DOHH2 (cell line): ENCODE results near the gene ZNF182.
A peak's percentile ranks its signal among the peaks of the same experiment; 100 is the strongest.
"Not testable (repeated sequence)": the region's sequence is repeated elsewhere in the genome, so short reads cannot be mapped to it uniquely, and the experiment has no call there.

Experiments used
- H3F3A ChIP-seq: fragments of 200-600 bp; sonication (generic), shearing (Covaris generic); 2 replicates; pipeline ENCODE4 v1.6.0; 2016; ENCODE audit warnings: antibody characterized with exemption, mild to moderate bottlenecking; ENCODE audit not compliant: control insufficient read depth, insufficient read depth
- H3K27ac ChIP-seq: fragments of 200-600 bp; sonication (generic); 2 replicates; pipeline ENCODE4 v1.5.1; 2014; ENCODE audit warnings: low read depth, mild to moderate bottlenecking, low read length, moderate library complexity
- H3K27me3 ChIP-seq: fragments of 200-600 bp; sonication (generic); 2 replicates; pipeline ENCODE4 v1.6.1; 2014; ENCODE audit warnings: mild to moderate bottlenecking, low read length, mixed read lengths; ENCODE audit not compliant: control insufficient read depth
- H3K36me3 ChIP-seq: fragments of 200-600 bp; sonication (generic); 2 replicates; pipeline ENCODE4 v1.6.1; 2014; ENCODE audit warnings: mild to moderate bottlenecking, low read length, moderate library complexity, mixed read lengths; ENCODE audit not compliant: control insufficient read depth
- H3K4me1 ChIP-seq: fragments of 200-600 bp; sonication (generic); 2 replicates; pipeline ENCODE4 v1.6.1; 2014; ENCODE audit warnings: mild to moderate bottlenecking, low read length, mixed read lengths; ENCODE audit not compliant: control insufficient read depth
- H3K4me2 ChIP-seq: fragments of 200-600 bp; sonication (generic); 2 replicates; pipeline ENCODE4 v1.6.0; 2014; ENCODE audit warnings: mild to moderate bottlenecking, low read length, moderate library complexity
- H3K4me3 ChIP-seq: fragments of 200-600 bp; sonication (generic); 2 replicates; pipeline ENCODE4 v1.5.1; 2014; ENCODE audit warnings: mild to moderate bottlenecking, low read length, mixed read lengths
- H3K79me2 ChIP-seq: fragments of 200-600 bp; sonication (generic); 2 replicates; pipeline ENCODE4 v1.6.1; 2014; ENCODE audit warnings: mild to moderate bottlenecking, low read length, mixed read lengths; ENCODE audit not compliant: control insufficient read depth
- H3K9me2 ChIP-seq: fragments of 200-600 bp; sonication (generic); replicated peaks from 2 replicates; pipeline ENCODE4 v1.6.1; 2014; ENCODE audit warnings: mild to moderate bottlenecking, low read length, mixed read lengths; ENCODE audit not compliant: control insufficient read depth
- H3K9me3 ChIP-seq: fragments of 200-600 bp; sonication (generic); 2 replicates; pipeline ENCODE4 v1.6.1; 2014; ENCODE audit warnings: antibody characterized with exemption, low read length, mixed read lengths; ENCODE audit not compliant: control insufficient read depth, insufficient read depth
- H4K20me1 ChIP-seq: fragments of 200-600 bp; sonication (generic); 2 replicates; pipeline ENCODE4 v1.6.0; 2014; ENCODE audit warnings: low read depth, mild to moderate bottlenecking, antibody characterized with exemption, low read length, moderate library complexity; ENCODE audit not compliant: control insufficient read depth, insufficient read depth
- CTCF ChIP-seq: fragments of 200-600 bp; sonication (generic); IDR thresholded peaks from one replicate; pipeline ENCODE4 v1.5.1; 2014; ENCODE audit warnings: antibody characterized with exemption, mild to moderate bottlenecking, low read depth, low read length; ENCODE audit not compliant: poor library complexity, severe bottlenecking
- EZH2phosphoT487 ChIP-seq: fragments of 200-600 bp; sonication (generic); IDR thresholded peaks from 2 replicates; pipeline ENCODE4 v1.6.1; 2017; ENCODE audit warnings: borderline replicate concordance, mild to moderate bottlenecking, antibody characterized with exemption, low read length, moderate library complexity, mixed read lengths

Gene ZNF182

GRCh38 chrX:47960406-47960805, 43.4 kb downstream of the ZNF182 start:
- Histone ChIP-seq H3K4me1 (peaks cover 31% of the 10 kb centered on the region), H3K9me3 (no peaks in the 10 kb centered on the region), H4K20me1 (no peaks in the 10 kb centered on the region), H3F3A (no peaks in the 10 kb centered on the region), H3K79me2 (no peaks in the 10 kb centered on the region), H3K27me3 (no peaks in the 10 kb centered on the region), H3K27ac (peak overlapping the region; percentile 37), H3K4me2 (peak overlapping the region; percentile 58), H3K9me2 (no peaks in the 10 kb centered on the region), H3K4me3 (peak overlapping the region; percentile 37), H3K36me3 (no peaks in the 10 kb centered on the region)
- TF ChIP-seq CTCF = no peak

- H3K36me3 ChIP-seq = no peaks in the 10 kb centered on the region
- H4K20me1 ChIP-seq = no peaks in the 10 kb centered on the region
- no peak overlapping the region for H3K4me3 ChIP-seq
- no peaks in the 10 kb centered on the region for H3K9me2 ChIP-seq
- TF ChIP-seq EZH2phosphoT487 (no peak), CTCF (peak; percentile 52)
- H3F3A ChIP-seq = no peaks in the 10 kb centered on the region
- H3K27me3 ChIP-seq = no peaks in the 10 kb centered on the region
- no peak overlapping the region for H3K4me2 ChIP-seq
- no peaks in the 10 kb centered on the region for H3K9me3 ChIP-seq
- H3K4me1 ChIP-seq = peaks cover 31% of the 10 kb centered on the region
- H3K79me2 ChIP-seq = no peaks in the 10 kb centered on the region
- no peak overlapping the region for H3K27ac ChIP-seq
Observed at GRCh38 chrX:47958761-47959342, 44.9 kb downstream of the ZNF182 start.

GRCh38 chrX:47958206-47958605, 45.6 kb downstream of the ZNF182 start:
- H3F3A ChIP-seq, H3K27me3 ChIP-seq, H3K36me3 ChIP-seq, H3K9me3 ChIP-seq, H3K27ac ChIP-seq, H3K79me2 ChIP-seq, H4K20me1 ChIP-seq, H3K4me2 ChIP-seq, H3K9me2 ChIP-seq, H3K4me3 ChIP-seq: not testable (repeated sequence)
- H3K4me1 ChIP-seq = peaks cover 31% of the 10 kb centered on the region

GRCh38 chrX:47956016-47956415, 47.8 kb downstream of the ZNF182 start:
- no peaks in the 10 kb centered on the region for H3K36me3 ChIP-seq
- peaks cover 23% of the 10 kb centered on the region for H3K4me1 ChIP-seq
- H3K9me2 ChIP-seq = no peaks in the 10 kb centered on the region
- TF ChIP-seq EZH2phosphoT487 (no peak), CTCF (no peak)
- H3K79me2 ChIP-seq = no peaks in the 10 kb centered on the region
- H3K4me2 ChIP-seq = no peak overlapping the region
- no peak overlapping the region for H3K27ac ChIP-seq
- H4K20me1 ChIP-seq = no peaks in the 10 kb centered on the region
- H3K9me3 ChIP-seq = no peaks in the 10 kb centered on the region
- no peaks in the 10 kb centered on the region for H3F3A ChIP-seq
- no peaks in the 10 kb centered on the region for H3K27me3 ChIP-seq
- H3K4me3 ChIP-seq = no peak overlapping the region

- H3K9me2 ChIP-seq, H4K20me1 ChIP-seq, H3K4me2 ChIP-seq, H3K9me3 ChIP-seq, H3K36me3 ChIP-seq, H3F3A ChIP-seq, H3K27ac ChIP-seq, H3K4me3 ChIP-seq, H3K79me2 ChIP-seq, H3K27me3 ChIP-seq: not testable (repeated sequence)
- H3K4me1 ChIP-seq = peaks cover 16% of the 10 kb centered on the region
Observed at GRCh38 chrX:47955295-47955694, 48.5 kb downstream of the ZNF182 start.
